ENCODE data around the gene NT5C3B.
"Not testable (repeated sequence)": the region's sequence is repeated elsewhere in the genome, so short reads cannot be mapped to it uniquely, and the experiment has no call there.

Gene NT5C3B

GRCh38 chr17:41835800-41836549, at the start of gene NT5C3B:
NT5C3B (minus strand) TSS chr17:41836232; CDS start chr17:41836193, 39 bp downstream.
- no peak for DNase-seq

GRCh38 chr17:41885733-41886132, 49.7 kb upstream of the NT5C3B start:
- DNase-seq: no peak

- no peak for DNase-seq
Measured at GRCh38 chr17:41882756-41883155, 46.7 kb upstream of the NT5C3B start.

GRCh38 chr17:41880130-41880529, 44.1 kb upstream of the NT5C3B start:
- DNase-seq: no peak

GRCh38 chr17:41874293-41874670, 38.2 kb upstream of the NT5C3B start:
- not testable (repeated sequence) for DNase-seq

GRCh38 chr17:41873559-41874292, 37.7 kb upstream of the NT5C3B start:
- no peak for DNase-seq

- no peak for DNase-seq
Measured at GRCh38 chr17:41871789-41872188, 35.8 kb upstream of the NT5C3B start.

GRCh38 chr17:41870627-41871026, 34.6 kb upstream of the NT5C3B start:
- DNase-seq: peak; percentile 12

- DNase-seq: no peak
Measured at GRCh38 chr17:41870097-41870496, 34.1 kb upstream of the NT5C3B start.

- no peak for DNase-seq
Measured at GRCh38 chr17:41869426-41869825, 33.4 kb upstream of the NT5C3B start.

- DNase-seq: no peak
Measured at GRCh38 chr17:41868568-41868967, 32.5 kb upstream of the NT5C3B start.

GRCh38 chr17:41865596-41865893, 29.5 kb upstream of the NT5C3B start:
- DNase-seq: no peak

- DNase-seq: peak; percentile 75
Measured at GRCh38 chr17:41864836-41865595, 29.0 kb upstream of the NT5C3B start, which contains the start of gene KLHL11. KLHL11 (minus strand) TSS chr17:41865423; CDS start chr17:41865370, 53 bp downstream.

GRCh38 chr17:41864498-41864835, 28.4 kb upstream of the NT5C3B start:
- peak; percentile 13 for DNase-seq

- DNase-seq: no peak
Measured at GRCh38 chr17:41863074-41863848, 27.2 kb upstream of the NT5C3B start.

GRCh38 chr17:41860254-41860931, 24.4 kb upstream of the NT5C3B start:
- DNase-seq: no peak

GRCh38 chr17:41851382-41851781, 15.3 kb upstream of the NT5C3B start:
- not testable (repeated sequence) for DNase-seq

- no peak for DNase-seq
Measured at GRCh38 chr17:41849251-41849990, 13.4 kb upstream of the NT5C3B start.

GRCh38 chr17:41848788-41849187, 12.8 kb upstream of the NT5C3B start:
- no peak for DNase-seq

- DNase-seq: no peak
Measured at GRCh38 chr17:41844971-41845370, 8.9 kb upstream of the NT5C3B start.

GRCh38 chr17:41840781-41841180, 4.7 kb upstream of the NT5C3B start:
- DNase-seq: not testable (repeated sequence)

- DNase-seq: not testable (repeated sequence)
Measured at GRCh38 chr17:41839448-41839847, 3.4 kb upstream of the NT5C3B start.

All from NCI-H2029 (cell line).